HepG2 (cell line): Measurements from ENCODE around the gene TBX21. TPM values are rescaled to one million over a fixed set of nuclear protein-coding genes. Genes with fewer than 3 reads are reported as not detected.

Source experiments
- CSRNP2 ChIP-seq: sonication (generic); formaldehyde crosslinking; conservative IDR thresholded peaks from 2 replicates; pipeline ENCODE4 v1.8.0; 2022; ENCODE audit warnings: low read depth, missing genetic modification reagents
- GTF3A ChIP-seq: sonication (generic); formaldehyde crosslinking; conservative IDR thresholded peaks from 2 replicates; pipeline ENCODE4 v1.4.0; 2020; ENCODE audit warnings: mild to moderate bottlenecking, missing genetic modification reagents
- HNRNPLL ChIP-seq: fragments of 200-400 bp; formaldehyde crosslinking; IDR thresholded peaks from 2 replicates; pipeline ENCODE4 v1.6.1; 2017; ENCODE audit warnings: mild to moderate bottlenecking, low read depth, low read length; ENCODE audit not compliant: poor library complexity, severe bottlenecking
- RARG ChIP-seq: sonication (generic); formaldehyde crosslinking; IDR thresholded peaks from 2 replicates; pipeline ENCODE4 v1.4.0; 2020; ENCODE audit warnings: low read depth, mild to moderate bottlenecking, missing genetic modification reagents
- SAFB2 ChIP-seq: sonication (generic); formaldehyde crosslinking; IDR thresholded peaks from 2 replicates; pipeline ENCODE4 v1.5.1; 2020; ENCODE audit warnings: missing genetic modification reagents, low read depth, mild to moderate bottlenecking, borderline replicate concordance
- ZHX1 ChIP-seq: sonication (generic); formaldehyde crosslinking; IDR thresholded peaks from 2 replicates; pipeline ENCODE4 v1.8.1; 2022; ENCODE audit warnings: low read depth, mild to moderate bottlenecking, missing genetic modification reagents
- ZNF124 ChIP-seq: sonication (generic); formaldehyde crosslinking; IDR thresholded peaks from 2 replicates; pipeline ENCODE4 v1.4.0; 2020; ENCODE audit warnings: missing genetic modification reagents
- ZNF468 ChIP-seq: sonication (generic); formaldehyde crosslinking; IDR thresholded peaks from 2 replicates; pipeline ENCODE4 v1.8.0; 2022; ENCODE audit warnings: mild to moderate bottlenecking, moderate library complexity, missing genetic modification reagents
- polyA plus RNA-seq, 8 experiments: library from polyadenylated mRNA; depleted of rRNA in 3 of 8; stranded (reverse) in 7 of 8; unstranded in 1 of 8; fragments of >200 nt; fragmentation: Illumina TruSeq in 4 of 8; extraction: Trizol in 4 of 8; gene quantifications; 2 replicates each; pipeline versions ENCODE4 v1.2.1 to v1.2.3, GENCODE V29; 2011 to 2016; ENCODE audit warnings: low read depth in 4 of 8, missing spikeins in 1 of 8, mixed read lengths in 1 of 8; ENCODE audit not compliant: insufficient read depth in 1 of 8
- total RNA-seq, 5 experiments: library from RNA; depleted of rRNA; stranded (reverse); fragments of >200 nt; fragmentation: Illumina TruSeq; extraction: Trizol; gene quantifications; 2 replicates each; pipeline ENCODE4 v1.2.3, GENCODE V29; 2016; ENCODE audit warnings: low read depth in 1 of 5
- TF ChIP-seq, protein P1 (sequence below): sonication (generic); formaldehyde crosslinking; IDR thresholded peaks from 2 replicates; pipeline ENCODE4 v1.5.1; 2020; ENCODE audit warnings: mild to moderate bottlenecking, missing genetic modification reagents, borderline replicate concordance
- TF ChIP-seq, protein P2 (sequence below): sonication (generic); formaldehyde crosslinking; conservative IDR thresholded peaks from 2 replicates; pipeline ENCODE4 v1.8.0; 2022; ENCODE audit warnings: missing genetic modification reagents

The TBX21 gene
- total and polyA plus RNA-seq, 2 of the 13 experiments (the other 11 are each of a cell fraction or from before 2014, with no cell fraction given): not detected

- TF ChIP-seq GTF3A (CRISPR knock-in tag) (no peak), ZNF468 (CRISPR knock-in tag) (no peak), SAFB2 (no peak), CSRNP2 (CRISPR knock-in tag) (no peak), RARG (CRISPR knock-in tag) (no peak), ZNF124 (no peak), ZHX1 (CRISPR knock-in tag) (peak; percentile 34; the same call in 1 of the 2 replicates), HNRNPLL (no peak)
- TF ChIP-seq, protein P1, sequence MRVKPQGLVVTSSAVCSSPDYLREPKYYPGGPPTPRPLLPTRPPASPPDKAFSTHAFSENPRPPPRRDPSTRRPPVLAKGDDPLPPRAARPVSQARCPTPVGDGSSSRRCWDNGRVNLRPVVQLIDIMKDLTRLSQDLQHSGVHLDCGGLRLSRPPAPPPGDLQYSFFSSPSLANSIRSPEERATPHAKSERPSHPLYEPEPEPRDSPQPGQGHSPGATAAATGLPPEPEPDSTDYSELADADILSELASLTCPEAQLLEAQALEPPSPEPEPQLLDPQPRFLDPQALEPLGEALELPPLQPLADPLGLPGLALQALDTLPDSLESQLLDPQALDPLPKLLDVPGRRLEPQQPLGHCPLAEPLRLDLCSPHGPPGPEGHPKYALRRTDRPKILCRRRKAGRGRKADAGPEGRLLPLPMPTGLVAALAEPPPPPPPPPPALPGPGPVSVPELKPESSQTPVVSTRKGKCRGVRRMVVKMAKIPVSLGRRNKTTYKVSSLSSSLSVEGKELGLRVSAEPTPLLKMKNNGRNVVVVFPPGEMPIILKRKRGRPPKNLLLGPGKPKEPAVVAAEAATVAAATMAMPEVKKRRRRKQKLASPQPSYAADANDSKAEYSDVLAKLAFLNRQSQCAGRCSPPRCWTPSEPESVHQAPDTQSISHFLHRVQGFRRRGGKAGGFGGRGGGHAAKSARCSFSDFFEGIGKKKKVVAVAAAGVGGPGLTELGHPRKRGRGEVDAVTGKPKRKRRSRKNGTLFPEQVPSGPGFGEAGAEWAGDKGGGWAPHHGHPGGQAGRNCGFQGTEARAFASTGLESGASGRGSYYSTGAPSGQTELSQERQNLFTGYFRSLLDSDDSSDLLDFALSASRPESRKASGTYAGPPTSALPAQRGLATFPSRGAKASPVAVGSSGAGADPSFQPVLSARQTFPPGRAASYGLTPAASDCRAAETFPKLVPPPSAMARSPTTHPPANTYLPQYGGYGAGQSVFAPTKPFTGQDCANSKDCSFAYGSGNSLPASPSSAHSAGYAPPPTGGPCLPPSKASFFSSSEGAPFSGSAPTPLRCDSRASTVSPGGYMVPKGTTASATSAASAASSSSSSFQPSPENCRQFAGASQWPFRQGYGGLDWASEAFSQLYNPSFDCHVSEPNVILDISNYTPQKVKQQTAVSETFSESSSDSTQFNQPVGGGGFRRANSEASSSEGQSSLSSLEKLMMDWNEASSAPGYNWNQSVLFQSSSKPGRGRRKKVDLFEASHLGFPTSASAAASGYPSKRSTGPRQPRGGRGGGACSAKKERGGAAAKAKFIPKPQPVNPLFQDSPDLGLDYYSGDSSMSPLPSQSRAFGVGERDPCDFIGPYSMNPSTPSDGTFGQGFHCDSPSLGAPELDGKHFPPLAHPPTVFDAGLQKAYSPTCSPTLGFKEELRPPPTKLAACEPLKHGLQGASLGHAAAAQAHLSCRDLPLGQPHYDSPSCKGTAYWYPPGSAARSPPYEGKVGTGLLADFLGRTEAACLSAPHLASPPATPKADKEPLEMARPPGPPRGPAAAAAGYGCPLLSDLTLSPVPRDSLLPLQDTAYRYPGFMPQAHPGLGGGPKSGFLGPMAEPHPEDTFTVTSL (CRISPR knock-in tag): no peak
- TF ChIP-seq, protein P2, sequence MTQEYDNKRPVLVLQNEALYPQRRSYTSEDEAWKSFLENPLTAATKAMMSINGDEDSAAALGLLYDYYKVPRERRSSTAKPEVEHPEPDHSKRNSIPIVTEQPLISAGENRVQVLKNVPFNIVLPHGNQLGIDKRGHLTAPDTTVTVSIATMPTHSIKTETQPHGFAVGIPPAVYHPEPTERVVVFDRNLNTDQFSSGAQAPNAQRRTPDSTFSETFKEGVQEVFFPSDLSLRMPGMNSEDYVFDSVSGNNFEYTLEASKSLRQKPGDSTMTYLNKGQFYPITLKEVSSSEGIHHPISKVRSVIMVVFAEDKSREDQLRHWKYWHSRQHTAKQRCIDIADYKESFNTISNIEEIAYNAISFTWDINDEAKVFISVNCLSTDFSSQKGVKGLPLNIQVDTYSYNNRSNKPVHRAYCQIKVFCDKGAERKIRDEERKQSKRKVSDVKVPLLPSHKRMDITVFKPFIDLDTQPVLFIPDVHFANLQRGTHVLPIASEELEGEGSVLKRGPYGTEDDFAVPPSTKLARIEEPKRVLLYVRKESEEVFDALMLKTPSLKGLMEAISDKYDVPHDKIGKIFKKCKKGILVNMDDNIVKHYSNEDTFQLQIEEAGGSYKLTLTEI (CRISPR knock-in tag): no peak
Observed at GRCh38 chr17:47694581-47695428, 38.2 kb upstream of the TBX21 start (continued).
